ENCODE results near the gene LRIT2.

GRCh38 chr10:84247496-84247895, 22.2 kb upstream of the LRIT2 start:
- TF ChIP-seq CTCF (conservative IDR thresholded peaks at IDR 0.05; ENCODE audit: low read length) (no peak), EZH2phosphoT487 (IDR thresholded peaks at IDR 0.05; ENCODE audit: borderline replicate concordance, low read depth, low read length) (no peak)
